ENCODE data around the gene MMS19. TPM values are rescaled to one million over a fixed set of nuclear protein-coding genes. Genes with fewer than 3 reads are reported as not detected.
A peak's percentile ranks its signal among the peaks of the same experiment; 100 is the strongest.
"Not testable (repeated sequence)": the region's sequence is repeated elsewhere in the genome, so short reads cannot be mapped to it uniquely, and the experiment has no call there.

MMS19 gene
- total RNA-seq, 3 donors from 2014 or later = 45.7 to 48.5 (median 47.0) TPM

DNA sequence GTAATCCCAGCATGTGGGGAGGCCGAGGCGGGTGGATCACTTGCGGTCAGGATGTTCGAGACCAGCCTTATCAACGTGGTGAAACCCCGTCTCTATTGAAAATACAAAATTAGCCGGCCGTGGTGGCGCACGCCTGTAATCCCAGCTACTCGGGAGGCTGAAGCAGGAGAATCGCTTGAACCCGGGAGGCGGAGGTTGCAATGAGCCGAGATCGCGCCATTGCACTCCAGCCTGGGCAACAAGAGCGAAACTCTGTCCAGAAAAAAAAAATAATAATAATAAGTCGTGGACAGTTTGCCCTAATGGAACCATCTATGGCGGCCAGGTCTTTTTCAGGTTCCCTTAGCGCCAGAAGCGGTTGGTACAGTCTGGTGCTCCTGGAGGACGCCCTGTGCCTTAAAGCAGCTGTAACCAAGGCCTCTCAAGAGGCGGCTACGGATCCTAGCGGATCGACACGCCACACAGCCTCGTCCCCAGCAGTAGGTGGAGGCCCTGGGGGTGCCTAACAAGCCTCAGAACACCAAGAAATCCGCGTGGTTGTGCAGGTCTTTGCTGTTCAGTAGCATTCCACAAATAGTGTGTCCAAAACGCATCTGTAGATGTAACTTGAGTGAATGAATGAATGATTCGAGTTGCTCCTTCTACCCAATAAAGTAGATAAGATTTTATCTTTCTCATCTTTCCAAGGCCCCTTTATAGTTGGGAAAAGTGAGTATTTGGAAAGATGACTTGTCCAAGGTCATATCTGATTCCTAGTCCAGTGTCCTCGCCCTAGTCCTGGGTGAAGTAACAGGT lies 71.2 kb downstream of the MMS19 start:
- intact Hi-C loops (cut with DNase I, micrococcal nuclease) = no loop called here
- Histone ChIP-seq H3K4me3 (peak overlapping the region; percentile 83), H3K9me3 (no peaks in the 10 kb centered on the region), H3K36me3 (ENCODE audit: low read depth) (no peaks in the 10 kb centered on the region), H3K4me1 (ENCODE audit: low read depth) (peaks cover 25% of the 10 kb centered on the region)
- ATAC-seq (peak; percentile 3), DNase-seq (peak in 2 of 3 donors; percentile 27 to 60)
- TF ChIP-seq, protein P1, sequence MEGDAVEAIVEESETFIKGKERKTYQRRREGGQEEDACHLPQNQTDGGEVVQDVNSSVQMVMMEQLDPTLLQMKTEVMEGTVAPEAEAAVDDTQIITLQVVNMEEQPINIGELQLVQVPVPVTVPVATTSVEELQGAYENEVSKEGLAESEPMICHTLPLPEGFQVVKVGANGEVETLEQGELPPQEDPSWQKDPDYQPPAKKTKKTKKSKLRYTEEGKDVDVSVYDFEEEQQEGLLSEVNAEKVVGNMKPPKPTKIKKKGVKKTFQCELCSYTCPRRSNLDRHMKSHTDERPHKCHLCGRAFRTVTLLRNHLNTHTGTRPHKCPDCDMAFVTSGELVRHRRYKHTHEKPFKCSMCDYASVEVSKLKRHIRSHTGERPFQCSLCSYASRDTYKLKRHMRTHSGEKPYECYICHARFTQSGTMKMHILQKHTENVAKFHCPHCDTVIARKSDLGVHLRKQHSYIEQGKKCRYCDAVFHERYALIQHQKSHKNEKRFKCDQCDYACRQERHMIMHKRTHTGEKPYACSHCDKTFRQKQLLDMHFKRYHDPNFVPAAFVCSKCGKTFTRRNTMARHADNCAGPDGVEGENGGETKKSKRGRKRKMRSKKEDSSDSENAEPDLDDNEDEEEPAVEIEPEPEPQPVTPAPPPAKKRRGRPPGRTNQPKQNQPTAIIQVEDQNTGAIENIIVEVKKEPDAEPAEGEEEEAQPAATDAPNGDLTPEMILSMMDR (IDR thresholded peaks at IDR 0.05) = no peak

DNA sequence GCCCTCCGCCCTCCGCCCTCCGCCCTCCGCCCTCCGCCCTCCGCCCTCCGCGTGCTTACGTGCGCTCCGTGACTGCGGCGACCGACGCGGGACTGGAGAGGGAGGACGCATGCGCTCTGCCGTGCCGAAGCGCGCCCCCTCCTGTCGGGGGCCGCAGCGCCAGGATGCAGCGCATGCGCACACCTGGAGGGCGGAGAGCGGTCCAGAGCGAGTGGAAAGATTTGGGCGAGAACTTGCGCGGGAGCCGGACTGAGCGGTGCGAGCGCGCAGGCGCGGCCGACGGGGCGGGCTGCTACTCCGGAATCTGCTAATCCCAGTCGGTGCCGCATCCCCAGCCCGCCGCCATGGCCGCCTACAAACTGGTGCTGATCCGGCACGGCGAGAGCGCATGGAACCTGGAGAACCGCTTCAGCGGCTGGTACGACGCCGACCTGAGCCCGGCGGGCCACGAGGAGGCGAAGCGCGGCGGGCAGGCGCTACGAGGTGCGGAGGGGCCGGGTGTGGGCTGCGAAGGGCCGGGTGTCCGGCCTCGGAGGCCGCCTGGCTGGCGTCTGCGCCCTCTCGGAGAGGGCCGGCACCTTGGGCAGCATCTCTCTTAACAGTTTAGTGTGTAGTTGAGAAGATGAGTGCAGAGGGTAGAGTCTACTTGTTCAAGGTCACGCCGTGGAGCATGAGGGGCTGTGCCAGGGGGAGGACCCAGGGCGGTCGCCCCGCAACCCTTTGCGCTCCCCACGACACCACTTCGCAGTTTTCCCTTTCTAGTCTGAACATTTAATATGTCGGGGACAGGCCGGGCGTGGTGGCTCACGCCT lies 72.1 kb downstream of the MMS19 start, which contains the start of gene PGAM1:
Gene PGAM1 (plus strand): TSS at position 228 of the 812 bp plus-strand sequence. CDS start 117 bp downstream, at position 345.
- peak; percentile 92 for ATAC-seq
- peak; percentile 91 to 97 (median 97) for DNase-seq
- intact Hi-C loops (cut with DNase I, micrococcal nuclease) = no loop called here
- TF ChIP-seq, protein P1 (IDR thresholded peaks at IDR 0.05) = peak; percentile 80
- Histone ChIP-seq H3K4me3 (peak within 1 kb of the TSS; percentile 83), H3K9me3 (no peaks in the 10 kb centered on the region), H3K4me1 (ENCODE audit: low read depth) (peaks cover 25% of the 10 kb centered on the region), H3K36me3 (ENCODE audit: low read depth) (no peaks in the 10 kb centered on the region)

DNA sequence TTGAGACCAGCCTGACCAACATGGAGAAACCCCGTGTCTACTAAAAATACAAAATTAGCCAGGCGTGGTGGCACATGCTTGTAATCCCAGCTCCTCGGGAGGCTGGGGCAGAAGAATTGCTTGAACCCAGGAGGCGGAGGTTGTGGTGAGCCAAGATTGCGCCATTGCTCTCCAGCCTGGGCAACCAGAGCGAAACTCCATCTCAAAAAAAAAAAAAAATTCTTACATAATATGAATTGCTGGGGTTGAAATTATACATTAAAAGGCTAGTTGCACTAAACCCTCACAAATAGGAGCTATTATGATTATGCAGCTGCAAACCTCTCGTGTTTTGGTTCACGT lies 74.5 kb downstream of the MMS19 start:
- ATAC-seq; H3K36me3 ChIP-seq (ENCODE audit: low read depth); H3K9me3 ChIP-seq; H3K4me3 ChIP-seq; DNase-seq; intact Hi-C loops (cut with DNase I, micrococcal nuclease): not testable (repeated sequence)
- peaks cover 24% of the 10 kb centered on the region for H3K4me1 ChIP-seq (ENCODE audit: low read depth)

DNA sequence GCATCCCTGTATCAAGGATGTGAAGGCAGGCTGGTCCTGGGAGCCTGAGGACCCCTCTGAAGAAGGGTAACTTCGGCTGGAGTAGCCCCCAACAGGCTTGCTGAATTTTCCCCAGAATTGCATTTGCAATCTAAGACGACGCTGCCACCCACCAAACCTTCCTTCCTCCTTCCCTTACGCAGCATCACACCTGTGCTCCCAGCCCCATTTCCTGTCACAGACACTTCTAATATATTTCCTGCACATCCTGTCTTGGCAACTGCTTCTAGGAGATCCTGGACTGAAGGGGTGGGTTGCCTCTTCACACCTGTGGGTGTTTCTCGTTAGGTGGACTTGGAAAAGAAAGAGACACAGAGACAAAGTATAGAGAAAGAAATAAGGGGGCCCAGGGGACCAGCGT lies 81.7 kb downstream of the MMS19 start:
- Histone ChIP-seq H3K9me3 (no peaks in the 10 kb centered on the region), H3K4me1 (ENCODE audit: low read depth) (peaks cover 3% of the 10 kb centered on the region), H3K36me3 (ENCODE audit: low read depth) (no peaks in the 10 kb centered on the region), H3K4me3 (no peak overlapping the region)
- intact Hi-C loops (cut with DNase I, micrococcal nuclease) = no loop called here
- DNase-seq (no peak), ATAC-seq (no peak)
- TF ChIP-seq, protein P1 (IDR thresholded peaks at IDR 0.05) = no peak

GRCh38 chr10:97412891-97413304 lies 85.3 kb downstream of the MMS19 start:
- no peak overlapping the region for H3K4me3 ChIP-seq
- intact Hi-C loops (cut with DNase I, micrococcal nuclease) = no loop called here
- TF ChIP-seq, protein P1 (IDR thresholded peaks at IDR 0.05) = no peak
- peaks cover 7% of the 10 kb centered on the region for H3K4me1 ChIP-seq (ENCODE audit: low read depth)
- DNase-seq (no peak), ATAC-seq (peak; percentile 11)
- H3K36me3 ChIP-seq (ENCODE audit: low read depth) = no peaks in the 10 kb centered on the region
- no peaks in the 10 kb centered on the region for H3K9me3 ChIP-seq

- TF ChIP-seq, protein P1 (IDR thresholded peaks at IDR 0.05) = no peak
These were observed 86.8 kb downstream of the MMS19 start for GRCh38 chr10:97411406-97411805.

More at GRCh38 chr10:97411406-97411805, 86.8 kb downstream of the MMS19 start:
- Histone ChIP-seq H3K9me3 (no peaks in the 10 kb centered on the region), H3K36me3 (ENCODE audit: low read depth) (no peaks in the 10 kb centered on the region), H3K4me1 (ENCODE audit: low read depth) (peaks cover 18% of the 10 kb centered on the region), H3K4me3 (no peak overlapping the region)
- intact Hi-C loops (cut with DNase I, micrococcal nuclease) = no loop called here
- ATAC-seq (no peak), DNase-seq (no peak)

All from mucosa of descending colon (tissue), 3 donors.